HCT116 (cell line): ENCODE measurements around the gene SRPX.

ENCODE experiments used
- POLR2AphosphoS5 ChIP-seq: IDR thresholded peaks from 2 replicates; pipeline ENCODE4 v1.6.1; 2011; ENCODE audit warnings: mild to moderate bottlenecking, low read depth, low read length, moderate library complexity
- TF ChIP-seq, protein P1 (sequence below), 3 experiments: fragments of 200-600 bp in 1 of 3; sonication (generic) in 1 of 3; IDR thresholded peaks in 2 of 3; conservative IDR thresholded peaks in 1 of 3; 2 replicates each; pipeline ENCODE4 v1.5.1; 2012 to 2017; ENCODE audit warnings: low read depth in 2 of 3, low read length in 2 of 3, antibody characterized with exemption in 1 of 3, borderline replicate concordance in 1 of 3, control low read depth in 1 of 3, mild to moderate bottlenecking in 1 of 3, mixed read lengths in 1 of 3, mixed run types in 1 of 3, moderate library complexity in 1 of 3; ENCODE audit not compliant: insufficient read depth in 1 of 3

DNA sequence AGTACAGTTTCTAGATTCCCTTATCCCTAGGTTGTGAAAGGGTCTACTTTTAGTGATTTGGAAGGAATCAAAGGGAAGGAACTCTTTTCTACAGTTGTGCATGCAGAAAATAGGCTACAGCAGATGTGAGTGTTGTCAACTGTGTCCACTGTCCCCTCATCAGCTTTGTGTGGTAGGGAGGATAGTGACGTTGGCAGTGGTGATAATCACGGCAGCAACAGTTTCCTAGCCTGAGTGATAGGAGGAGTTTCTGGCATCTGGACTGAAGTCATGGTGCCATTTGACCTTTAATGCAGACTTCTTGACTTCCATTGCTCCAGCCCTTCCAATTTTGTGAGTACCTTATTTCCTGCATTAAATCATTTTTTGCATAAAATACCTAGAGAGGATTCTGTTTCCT is 39.3 kb downstream of the SRPX start:
- TF ChIP-seq, protein P1, sequence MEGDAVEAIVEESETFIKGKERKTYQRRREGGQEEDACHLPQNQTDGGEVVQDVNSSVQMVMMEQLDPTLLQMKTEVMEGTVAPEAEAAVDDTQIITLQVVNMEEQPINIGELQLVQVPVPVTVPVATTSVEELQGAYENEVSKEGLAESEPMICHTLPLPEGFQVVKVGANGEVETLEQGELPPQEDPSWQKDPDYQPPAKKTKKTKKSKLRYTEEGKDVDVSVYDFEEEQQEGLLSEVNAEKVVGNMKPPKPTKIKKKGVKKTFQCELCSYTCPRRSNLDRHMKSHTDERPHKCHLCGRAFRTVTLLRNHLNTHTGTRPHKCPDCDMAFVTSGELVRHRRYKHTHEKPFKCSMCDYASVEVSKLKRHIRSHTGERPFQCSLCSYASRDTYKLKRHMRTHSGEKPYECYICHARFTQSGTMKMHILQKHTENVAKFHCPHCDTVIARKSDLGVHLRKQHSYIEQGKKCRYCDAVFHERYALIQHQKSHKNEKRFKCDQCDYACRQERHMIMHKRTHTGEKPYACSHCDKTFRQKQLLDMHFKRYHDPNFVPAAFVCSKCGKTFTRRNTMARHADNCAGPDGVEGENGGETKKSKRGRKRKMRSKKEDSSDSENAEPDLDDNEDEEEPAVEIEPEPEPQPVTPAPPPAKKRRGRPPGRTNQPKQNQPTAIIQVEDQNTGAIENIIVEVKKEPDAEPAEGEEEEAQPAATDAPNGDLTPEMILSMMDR (IDR thresholded peaks at IDR 0.05 in 2 of 3, conservative IDR thresholded peaks at IDR 0.05 in 1 of 3; ENCODE audit: borderline replicate concordance in 1 of 3, insufficient read depth in 1 of 3, low read depth in 2 of 3, low read length in 2 of 3): no peak
- no peak for TF ChIP-seq POLR2AphosphoS5
